Brain microvascular endothelial cell (primary cell): Measurements from ENCODE around the gene PIP5KL1.

Source experiments
- DNase-seq: peaks from one replicate; pipeline ENCODE4 v3.0.0-alpha.2; 2020
- H3K27ac ChIP-seq: fragments of 250-450 bp; sonication (Bioruptor Pico); 2 replicates; pipeline ENCODE4 v1.5.1; 2020; ENCODE audit warnings: mild to moderate bottlenecking, moderate library complexity
- H3K27me3 ChIP-seq: fragments of 250-450 bp; sonication (Bioruptor Pico); replicated peaks from 2 replicates; pipeline ENCODE4 v1.5.1; 2020; ENCODE audit warnings: mild to moderate bottlenecking
- H3K36me3 ChIP-seq: fragments of 250-450 bp; sonication (Bioruptor Pico); replicated peaks from 2 replicates; pipeline ENCODE4 v1.5.1; 2020; ENCODE audit warnings: mild to moderate bottlenecking
- H3K4me3 ChIP-seq: 2 replicates; pipeline ENCODE4 v1.5.1; 2011; ENCODE audit warnings: low read depth, mild to moderate bottlenecking, control low read depth, low read length, moderate library complexity
- CTCF ChIP-seq: IDR thresholded peaks from 2 replicates; pipeline ENCODE4 v1.5.1; 2011; ENCODE audit warnings: low read depth, mild to moderate bottlenecking, moderate library complexity, low read length, control low read depth, inconsistent platforms; ENCODE audit errors: missing control alignments
- in situ Hi-C: cut with HindIII; loops from 2 replicates; pipeline ENCODE4 v1.10.0; 2017; ENCODE audit warnings: low sequenced_read_pairs, low pct_ligation_motif_present

PIP5KL1 gene

GRCh38 chr9:127953768-127954505, 23.4 kb upstream of the PIP5KL1 start:
- no peak overlapping the region for H3K27ac ChIP-seq
- TF ChIP-seq CTCF: no peak
- no peak overlapping the region for H3K4me3 ChIP-seq
- no peaks in the 10 kb centered on the region for H3K36me3 ChIP-seq
- no peak for DNase-seq
- in situ Hi-C loops: no loop called here
- H3K27me3 ChIP-seq: no peaks in the 10 kb centered on the region

- DNase-seq: no peak
- Histone ChIP-seq H3K27ac (no peak overlapping the region), H3K36me3 (no peaks in the 10 kb centered on the region), H3K27me3 (no peaks in the 10 kb centered on the region), H3K4me3 (no peak overlapping the region)
- TF ChIP-seq CTCF: no peak
- in situ Hi-C loops: no loop called here
Observed at GRCh38 chr9:127953154-127953553, 22.6 kb upstream of the PIP5KL1 start.

- Histone ChIP-seq H3K4me3 (no peak overlapping the region), H3K27ac (no peak overlapping the region), H3K27me3 (no peaks in the 10 kb centered on the region), H3K36me3 (no peaks in the 10 kb centered on the region)
- in situ Hi-C loops: no loop called here
- DNase-seq: no peak
- TF ChIP-seq CTCF: no peak
Observed at GRCh38 chr9:127950513-127951289, 20.1 kb upstream of the PIP5KL1 start.

GRCh38 chr9:127949827-127950512, 19.4 kb upstream of the PIP5KL1 start:
- no peak for TF ChIP-seq CTCF
- Histone ChIP-seq H3K4me3 (no peak overlapping the region), H3K36me3 (no peaks in the 10 kb centered on the region), H3K27me3 (no peaks in the 10 kb centered on the region), H3K27ac (no peak overlapping the region)
- in situ Hi-C loops: no loop called here
- no peak for DNase-seq

GRCh38 chr9:127947841-127948710, 17.5 kb upstream of the PIP5KL1 start:
- H3K27me3 ChIP-seq: no peaks in the 10 kb centered on the region
- no peaks in the 10 kb centered on the region for H3K36me3 ChIP-seq
- DNase-seq: no peak
- no peak overlapping the region for H3K4me3 ChIP-seq
- in situ Hi-C loops: no loop called here
- H3K27ac ChIP-seq: no peak overlapping the region
- no peak for TF ChIP-seq CTCF
